Measurements from ENCODE around the gene CDH13. TPM values are rescaled to one million over a fixed set of nuclear protein-coding genes. Genes with fewer than 3 reads are reported as not detected.
A peak's percentile ranks its signal among the peaks of the same experiment; 100 is the strongest.

The CDH13 gene
- polyA plus RNA-seq, 1 donor from 2014 or later, result 3.2 TPM

DNA sequence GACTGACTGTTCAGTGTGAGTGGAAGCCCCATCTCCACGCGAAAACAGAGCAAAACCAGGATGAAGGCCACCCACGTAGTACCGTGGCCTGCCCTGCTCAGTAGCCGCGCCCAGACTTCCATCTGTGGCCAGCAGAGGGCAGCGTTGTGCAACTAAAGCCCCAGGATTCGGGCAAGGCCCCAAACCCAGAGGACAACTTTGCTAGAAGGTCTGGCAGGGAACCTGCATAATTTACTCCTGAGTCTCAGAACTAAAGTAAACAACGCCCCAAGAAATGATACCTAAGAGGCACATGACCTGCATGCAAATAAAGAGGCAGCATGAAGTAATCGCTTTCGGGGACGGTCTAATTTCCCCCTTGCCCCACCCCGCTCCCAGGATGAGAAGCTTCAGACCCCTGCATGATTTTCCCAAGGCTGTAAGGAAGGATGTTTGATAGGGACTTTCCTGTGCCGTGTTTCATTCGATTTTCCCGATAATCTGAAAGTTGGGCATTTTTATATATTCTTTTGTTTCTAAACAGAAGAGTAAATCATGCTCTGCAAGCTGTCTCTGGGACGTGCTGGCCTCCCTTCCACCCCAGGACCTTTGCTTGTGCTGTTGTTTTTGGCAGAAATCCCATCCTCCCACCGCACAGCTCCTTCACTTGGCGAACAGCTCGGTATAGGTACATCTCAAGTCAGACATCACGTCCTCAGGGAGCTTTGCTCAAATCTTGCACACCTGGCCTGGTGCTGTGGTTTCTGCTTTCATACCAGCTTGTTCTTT is 1199.6 kb downstream of the CDH13 start:
- Histone ChIP-seq H3K27ac (ENCODE audit: low read length) (no peak overlapping the region), H4K20me1 (ENCODE audit: insufficient read depth) (no peaks in the 10 kb centered on the region), H3K9ac (ENCODE audit: low read length) (no peak overlapping the region), H2AFZ (ENCODE audit: low read depth, low read length) (no peak overlapping the region), H3K36me3 (ENCODE audit: insufficient read depth, low read length) (no peaks in the 10 kb centered on the region), H3K79me2 (replicated peaks; ENCODE audit: insufficient read depth, low read length) (no peaks in the 10 kb centered on the region), H3K9me2 (ENCODE audit: insufficient read depth, low read length) (no peaks in the 10 kb centered on the region), H3K27me3 (ENCODE audit: insufficient read depth, low read depth, low read length) (no peaks in the 10 kb centered on the region), H3K9me3 (ENCODE audit: low read length) (no peaks in the 10 kb centered on the region), H3K4me3 (ENCODE audit: low read length) (no peak overlapping the region), H3K4me2 (ENCODE audit: low read length) (no peak overlapping the region), H3F3A (ENCODE audit: insufficient read depth, low read length, poor library complexity, severe bottlenecking) (no peaks in the 10 kb centered on the region)
- TF ChIP-seq RAD21 (conservative IDR thresholded peaks at IDR 0.05) (peak; percentile 67), EP300 (conservative IDR thresholded peaks at IDR 0.05; ENCODE audit: poor library complexity, severe bottlenecking) (no peak), MXI1 (conservative IDR thresholded peaks at IDR 0.05; ENCODE audit: poor library complexity, severe bottlenecking) (no peak), SMC3 (conservative IDR thresholded peaks at IDR 0.05; ENCODE audit: poor library complexity) (peak; percentile 70)
- TF ChIP-seq, protein P1, sequence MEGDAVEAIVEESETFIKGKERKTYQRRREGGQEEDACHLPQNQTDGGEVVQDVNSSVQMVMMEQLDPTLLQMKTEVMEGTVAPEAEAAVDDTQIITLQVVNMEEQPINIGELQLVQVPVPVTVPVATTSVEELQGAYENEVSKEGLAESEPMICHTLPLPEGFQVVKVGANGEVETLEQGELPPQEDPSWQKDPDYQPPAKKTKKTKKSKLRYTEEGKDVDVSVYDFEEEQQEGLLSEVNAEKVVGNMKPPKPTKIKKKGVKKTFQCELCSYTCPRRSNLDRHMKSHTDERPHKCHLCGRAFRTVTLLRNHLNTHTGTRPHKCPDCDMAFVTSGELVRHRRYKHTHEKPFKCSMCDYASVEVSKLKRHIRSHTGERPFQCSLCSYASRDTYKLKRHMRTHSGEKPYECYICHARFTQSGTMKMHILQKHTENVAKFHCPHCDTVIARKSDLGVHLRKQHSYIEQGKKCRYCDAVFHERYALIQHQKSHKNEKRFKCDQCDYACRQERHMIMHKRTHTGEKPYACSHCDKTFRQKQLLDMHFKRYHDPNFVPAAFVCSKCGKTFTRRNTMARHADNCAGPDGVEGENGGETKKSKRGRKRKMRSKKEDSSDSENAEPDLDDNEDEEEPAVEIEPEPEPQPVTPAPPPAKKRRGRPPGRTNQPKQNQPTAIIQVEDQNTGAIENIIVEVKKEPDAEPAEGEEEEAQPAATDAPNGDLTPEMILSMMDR (IDR thresholded peaks at IDR 0.05; ENCODE audit: poor library complexity, severe bottlenecking), result peak; percentile 72

DNA sequence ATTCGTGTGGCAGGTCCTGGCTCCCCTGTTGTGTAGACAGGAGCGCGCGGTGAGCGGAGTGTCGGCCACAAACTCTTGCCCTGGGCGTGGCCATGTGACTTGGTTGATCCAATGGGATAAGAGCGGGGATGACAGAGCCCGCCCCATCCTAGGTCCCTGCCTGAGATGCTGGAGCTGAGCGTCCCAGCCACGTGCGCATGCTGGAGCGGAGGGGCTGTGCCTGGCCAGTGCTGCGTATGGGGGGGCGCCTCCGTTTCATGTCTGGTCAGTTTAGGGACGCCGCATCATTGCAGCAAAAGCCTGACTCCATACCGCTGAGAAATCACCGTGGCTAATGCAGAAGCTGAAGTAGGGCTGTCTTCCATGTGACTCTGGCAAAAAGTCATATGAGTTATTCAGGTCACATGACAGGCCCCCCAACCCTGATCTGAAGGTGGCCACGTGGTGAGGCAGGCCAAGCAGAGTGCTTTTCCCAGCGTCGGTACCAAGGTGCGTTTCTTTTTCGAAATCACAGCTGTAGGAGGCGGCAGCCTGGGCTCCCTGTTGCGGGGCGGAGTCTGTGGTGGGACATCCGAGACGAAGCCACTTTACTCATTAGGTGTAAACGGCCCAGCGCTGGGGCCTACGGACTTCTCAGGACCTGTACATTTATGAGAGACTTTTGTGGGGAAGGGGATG is 1203.5 kb downstream of the CDH13 start:
- Histone ChIP-seq H3K4me2 (ENCODE audit: low read length) (no peak overlapping the region), H2AFZ (ENCODE audit: low read depth, low read length) (no peak overlapping the region), H4K20me1 (ENCODE audit: insufficient read depth) (no peaks in the 10 kb centered on the region), H3K9ac (ENCODE audit: low read length) (no peak overlapping the region), H3K36me3 (ENCODE audit: insufficient read depth, low read length) (no peaks in the 10 kb centered on the region), H3K27ac (ENCODE audit: low read length) (no peak overlapping the region), H3K9me3 (ENCODE audit: low read length) (no peaks in the 10 kb centered on the region), H3K9me2 (ENCODE audit: insufficient read depth, low read length) (no peaks in the 10 kb centered on the region), H3K79me2 (replicated peaks; ENCODE audit: insufficient read depth, low read length) (no peaks in the 10 kb centered on the region), H3F3A (ENCODE audit: insufficient read depth, low read length, poor library complexity, severe bottlenecking) (no peaks in the 10 kb centered on the region), H3K4me3 (ENCODE audit: low read length) (no peak overlapping the region), H3K27me3 (ENCODE audit: insufficient read depth, low read depth, low read length) (no peaks in the 10 kb centered on the region)
- TF ChIP-seq RAD21 (conservative IDR thresholded peaks at IDR 0.05) (no peak), EP300 (conservative IDR thresholded peaks at IDR 0.05; ENCODE audit: poor library complexity, severe bottlenecking) (no peak), MXI1 (conservative IDR thresholded peaks at IDR 0.05; ENCODE audit: poor library complexity, severe bottlenecking) (no peak), SMC3 (conservative IDR thresholded peaks at IDR 0.05; ENCODE audit: poor library complexity) (no peak)
- TF ChIP-seq, protein P2, sequence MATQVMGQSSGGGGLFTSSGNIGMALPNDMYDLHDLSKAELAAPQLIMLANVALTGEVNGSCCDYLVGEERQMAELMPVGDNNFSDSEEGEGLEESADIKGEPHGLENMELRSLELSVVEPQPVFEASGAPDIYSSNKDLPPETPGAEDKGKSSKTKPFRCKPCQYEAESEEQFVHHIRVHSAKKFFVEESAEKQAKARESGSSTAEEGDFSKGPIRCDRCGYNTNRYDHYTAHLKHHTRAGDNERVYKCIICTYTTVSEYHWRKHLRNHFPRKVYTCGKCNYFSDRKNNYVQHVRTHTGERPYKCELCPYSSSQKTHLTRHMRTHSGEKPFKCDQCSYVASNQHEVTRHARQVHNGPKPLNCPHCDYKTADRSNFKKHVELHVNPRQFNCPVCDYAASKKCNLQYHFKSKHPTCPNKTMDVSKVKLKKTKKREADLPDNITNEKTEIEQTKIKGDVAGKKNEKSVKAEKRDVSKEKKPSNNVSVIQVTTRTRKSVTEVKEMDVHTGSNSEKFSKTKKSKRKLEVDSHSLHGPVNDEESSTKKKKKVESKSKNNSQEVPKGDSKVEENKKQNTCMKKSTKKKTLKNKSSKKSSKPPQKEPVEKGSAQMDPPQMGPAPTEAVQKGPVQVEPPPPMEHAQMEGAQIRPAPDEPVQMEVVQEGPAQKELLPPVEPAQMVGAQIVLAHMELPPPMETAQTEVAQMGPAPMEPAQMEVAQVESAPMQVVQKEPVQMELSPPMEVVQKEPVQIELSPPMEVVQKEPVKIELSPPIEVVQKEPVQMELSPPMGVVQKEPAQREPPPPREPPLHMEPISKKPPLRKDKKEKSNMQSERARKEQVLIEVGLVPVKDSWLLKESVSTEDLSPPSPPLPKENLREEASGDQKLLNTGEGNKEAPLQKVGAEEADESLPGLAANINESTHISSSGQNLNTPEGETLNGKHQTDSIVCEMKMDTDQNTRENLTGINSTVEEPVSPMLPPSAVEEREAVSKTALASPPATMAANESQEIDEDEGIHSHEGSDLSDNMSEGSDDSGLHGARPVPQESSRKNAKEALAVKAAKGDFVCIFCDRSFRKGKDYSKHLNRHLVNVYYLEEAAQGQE (IDR thresholded peaks at IDR 0.05; ENCODE audit: borderline replicate concordance), result no peak

Measured in neural cell (in vitro differentiated cells).